Posterior cingulate gyrus (tissue), 11 donors: ENCODE measurements around the gene ARHGAP40.
"Not testable (repeated sequence)": the region's sequence is repeated elsewhere in the genome, so short reads cannot be mapped to it uniquely, and the experiment has no call there.

Experiments
- DNase-seq, 10 donors: peaks; one replicate each; pipeline versions ENCODE4 v3.0.0 to v3.0.0-alpha.2; 2020 to 2021; ENCODE audit warnings: mixed read lengths in 3 of 10
- intact Hi-C: fragments of 100-400 bp; cut with DNase I; formaldehyde crosslinking; loops from one replicate; pipeline ENCODE4 v1.15.1; 2023

The ARHGAP40 gene

DNA sequence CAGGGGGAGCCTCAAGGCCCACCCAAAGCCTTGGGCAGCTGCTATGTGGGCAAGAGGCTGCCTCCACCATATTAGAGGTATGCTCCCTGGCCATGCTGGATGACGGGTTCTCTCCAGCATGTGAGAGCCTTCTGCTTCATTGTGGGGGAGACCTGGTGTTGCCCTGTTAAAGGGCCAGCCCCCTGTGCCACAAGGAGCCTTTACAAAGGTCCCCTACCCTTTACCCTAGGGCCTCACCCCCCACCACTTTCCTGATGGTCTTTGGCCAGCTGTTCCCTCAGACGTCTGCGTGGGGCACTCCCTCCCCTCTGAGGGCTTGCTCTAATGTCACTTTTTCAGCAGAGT is 15.5 kb upstream of the ARHGAP40 start:
- intact Hi-C loops = no loop called here
- no peak for DNase-seq

DNA sequence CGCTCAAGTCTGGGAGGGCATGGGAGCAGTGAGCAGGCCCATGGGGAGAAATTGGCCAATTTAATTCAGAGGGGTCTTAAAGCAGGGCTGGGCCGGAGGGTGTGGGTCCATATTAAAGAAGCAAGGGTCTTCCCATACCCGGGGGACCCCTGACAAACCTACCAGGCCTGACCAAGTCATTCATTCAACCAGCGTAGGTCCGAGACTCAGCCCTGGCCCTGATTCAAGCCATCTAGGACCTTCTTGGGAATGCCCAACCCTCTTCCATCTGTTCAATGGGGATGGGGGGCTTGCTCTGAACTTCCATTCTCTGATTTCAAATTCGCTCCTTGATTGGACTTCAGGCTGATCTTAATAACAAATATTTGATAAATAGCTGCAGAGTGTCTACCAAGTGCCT is 13.3 kb upstream of the ARHGAP40 start:
- DNase-seq = no peak
- intact Hi-C loops = no loop called here

DNA sequence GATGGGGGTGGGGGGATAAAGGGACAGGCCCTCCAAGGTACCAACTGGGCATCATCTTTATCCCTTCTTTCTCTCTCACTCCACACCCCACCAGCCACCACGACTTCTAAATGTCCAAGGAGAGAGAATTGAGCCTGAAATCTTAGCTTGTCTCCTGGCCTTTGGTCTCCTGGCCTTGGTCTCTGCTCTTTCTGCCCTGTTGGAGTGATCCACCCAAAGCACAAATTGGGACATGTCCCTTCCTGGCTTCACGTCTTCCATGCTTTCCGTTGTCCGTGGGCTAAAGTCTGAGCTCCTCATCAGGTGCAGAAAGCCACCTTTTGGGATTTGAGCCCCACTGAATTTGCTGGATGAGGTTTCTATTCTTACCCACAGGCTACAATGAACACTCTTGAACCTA is 12.3 kb upstream of the ARHGAP40 start:
- DNase-seq = no peak
- intact Hi-C loops = no loop called here

DNA sequence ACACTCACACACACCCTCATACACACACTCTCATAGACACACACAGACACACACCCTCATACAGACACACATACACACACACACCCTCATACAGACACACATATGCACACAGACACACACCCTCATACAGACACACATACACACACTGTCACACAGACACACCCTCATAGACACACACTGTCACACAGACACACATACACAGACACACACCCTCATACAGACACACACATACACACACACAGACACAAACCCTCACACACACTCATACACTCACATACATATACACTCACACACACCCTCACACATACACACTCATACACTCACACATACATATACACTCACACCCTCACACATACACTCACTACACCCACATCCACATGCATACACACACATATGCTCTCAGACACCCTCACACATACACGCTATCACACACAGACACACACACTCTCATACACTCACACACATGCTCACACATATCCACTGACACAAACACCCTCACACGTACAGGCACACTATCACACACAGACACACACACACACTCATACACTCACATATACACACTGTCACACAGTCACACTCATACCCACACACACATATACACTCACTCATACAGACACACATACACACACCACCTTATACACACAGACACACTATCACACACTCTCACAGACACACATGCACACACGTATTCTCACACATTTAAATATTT is 11.5 kb upstream of the ARHGAP40 start:
- intact Hi-C loops = no loop called here
- no peak for DNase-seq

DNA sequence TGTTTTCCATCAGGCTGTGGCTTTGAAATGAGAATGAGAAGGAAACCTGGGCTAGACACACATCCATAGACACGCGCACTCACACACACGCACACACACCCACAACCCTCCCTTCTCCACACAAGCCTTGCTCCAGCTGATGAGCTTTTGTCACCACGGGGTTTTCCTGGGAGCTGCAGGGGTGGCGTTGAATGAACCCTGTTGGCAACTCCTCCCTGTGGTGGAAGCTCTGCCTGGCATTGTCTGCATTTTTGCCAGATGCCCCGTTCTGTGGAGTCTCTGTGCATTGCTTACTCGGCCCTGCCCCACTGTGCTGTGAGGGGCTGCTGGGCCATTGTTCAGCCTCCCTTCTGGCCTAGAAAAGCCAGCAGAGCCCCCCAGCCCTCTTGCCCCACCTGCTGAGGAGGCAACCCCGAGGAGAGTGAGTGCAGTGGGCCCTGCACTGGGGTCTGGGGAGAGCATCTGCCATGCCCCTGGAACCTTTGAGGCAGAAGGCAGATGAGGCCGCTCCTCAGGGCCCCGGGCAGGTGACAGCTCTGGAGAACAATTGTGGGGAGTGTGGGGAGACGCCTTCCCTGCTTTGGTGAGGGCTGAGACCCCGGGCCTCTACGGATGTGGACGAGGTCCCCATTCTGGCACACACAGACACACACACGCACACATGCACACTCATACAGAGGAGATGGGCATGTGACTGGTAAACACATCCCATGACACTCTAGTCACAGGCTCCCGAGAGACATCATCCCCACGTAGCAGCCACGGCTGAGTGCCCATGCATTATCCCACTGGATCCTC is 10.7 kb upstream of the ARHGAP40 start:
- intact Hi-C loops = no loop called here
- DNase-seq = no peak

DNA sequence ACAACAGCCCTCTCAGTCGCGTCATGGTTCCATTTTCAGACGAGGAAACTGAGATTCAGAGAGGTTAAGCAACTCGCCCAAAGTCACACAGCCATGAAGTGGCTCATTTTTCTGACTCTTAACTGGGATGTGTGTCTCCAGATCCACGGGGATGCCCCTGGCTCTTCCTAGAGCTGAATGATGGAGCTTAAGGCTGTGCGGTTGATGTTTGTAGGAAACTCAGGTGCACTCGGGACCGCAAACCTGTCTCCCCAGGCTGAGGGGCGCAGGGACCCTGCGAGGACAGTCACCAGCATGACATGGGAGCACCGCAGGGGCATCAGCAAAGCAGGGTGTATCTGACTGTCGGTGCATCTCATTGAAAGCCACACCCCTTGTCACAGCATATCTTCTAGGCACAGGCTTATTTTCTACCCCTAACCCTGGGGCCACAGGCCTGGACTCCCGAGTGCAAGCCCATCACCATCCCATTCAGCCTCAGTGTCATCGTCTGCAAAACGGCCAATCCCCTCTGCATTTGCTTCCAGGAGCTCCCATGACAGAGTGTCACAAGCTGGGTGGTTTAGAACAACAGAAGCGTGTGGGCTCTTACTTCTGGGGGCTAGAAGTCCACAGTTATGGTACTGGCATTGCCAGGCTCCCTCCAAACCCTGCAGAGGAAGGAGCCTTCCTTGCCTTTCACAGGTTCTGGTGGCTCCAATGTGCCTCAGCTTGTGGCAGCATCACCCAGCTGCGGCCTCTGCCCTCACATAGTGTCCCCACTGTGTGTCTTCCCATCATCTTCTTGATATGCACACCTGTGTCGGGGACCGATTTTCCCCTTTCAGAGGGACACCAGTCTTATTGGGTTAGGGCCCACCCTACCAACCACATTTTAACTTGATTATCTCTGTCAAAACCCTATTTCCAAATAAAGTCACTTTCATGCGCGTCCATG is 9.9 kb upstream of the ARHGAP40 start:
- no peak for DNase-seq
- intact Hi-C loops = no loop called here

DNA sequence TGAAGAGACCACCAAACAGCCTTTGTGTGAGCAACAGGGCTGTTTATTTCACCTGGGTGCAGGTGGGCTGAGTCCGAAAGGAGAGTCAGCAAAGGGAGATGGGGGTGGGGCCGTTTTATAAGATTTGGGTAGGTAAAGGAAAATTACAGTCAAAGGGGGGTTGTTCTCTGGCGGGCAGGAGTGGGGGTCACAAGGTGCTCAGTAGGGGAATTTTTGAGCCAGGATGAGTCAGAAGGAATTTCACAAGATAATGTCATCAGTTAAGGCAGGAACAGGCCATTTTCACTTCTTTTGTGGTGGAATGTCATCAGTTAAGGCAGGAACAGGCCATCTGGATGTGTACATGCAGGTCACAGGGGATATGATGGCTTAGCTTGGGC is 9.2 kb upstream of the ARHGAP40 start:
- DNase-seq, intact Hi-C loops: not testable (repeated sequence)

DNA sequence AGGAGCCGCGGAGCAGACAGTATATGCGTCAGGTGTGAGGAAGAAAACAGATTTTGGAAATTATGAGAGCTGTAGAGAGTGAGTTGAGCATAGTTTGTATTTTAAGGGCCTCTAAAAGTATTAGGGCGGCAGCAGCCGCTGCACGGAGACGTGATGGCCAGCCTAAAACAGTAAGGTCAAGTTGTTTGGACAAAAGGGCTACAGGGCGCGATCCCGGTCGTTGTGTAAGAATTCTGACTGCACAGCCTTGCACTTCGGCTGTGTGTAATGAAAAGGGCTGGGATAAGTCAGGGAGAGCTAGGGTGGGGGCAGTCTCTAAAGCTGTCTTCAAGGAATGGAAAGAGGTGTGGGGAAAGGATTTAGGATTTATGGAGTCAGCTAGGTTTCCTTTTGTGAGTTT is 7.3 kb upstream of the ARHGAP40 start:
- intact Hi-C loops, DNase-seq: not testable (repeated sequence)

DNA sequence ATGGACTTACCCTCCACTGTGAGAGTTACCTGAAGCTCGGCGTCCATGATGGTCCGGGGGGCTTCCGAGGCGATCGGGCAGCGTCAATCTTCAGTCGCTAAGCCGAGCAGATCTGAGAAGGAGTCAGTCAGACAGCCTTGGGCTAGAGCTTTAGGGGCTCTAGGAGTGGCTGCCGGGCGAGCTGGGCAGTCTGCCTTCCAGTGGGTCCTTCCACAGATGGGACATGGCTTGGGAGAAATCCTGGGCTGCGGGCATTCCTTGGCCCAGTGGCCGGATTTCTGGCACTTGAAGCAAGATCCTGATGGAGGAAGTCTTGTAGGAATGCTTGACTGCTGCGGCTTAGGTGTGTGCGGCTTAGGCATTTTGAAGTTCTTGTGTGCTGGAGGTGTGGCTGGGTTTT is 5.7 kb upstream of the ARHGAP40 start:
- intact Hi-C loops, DNase-seq: not testable (repeated sequence)

DNA sequence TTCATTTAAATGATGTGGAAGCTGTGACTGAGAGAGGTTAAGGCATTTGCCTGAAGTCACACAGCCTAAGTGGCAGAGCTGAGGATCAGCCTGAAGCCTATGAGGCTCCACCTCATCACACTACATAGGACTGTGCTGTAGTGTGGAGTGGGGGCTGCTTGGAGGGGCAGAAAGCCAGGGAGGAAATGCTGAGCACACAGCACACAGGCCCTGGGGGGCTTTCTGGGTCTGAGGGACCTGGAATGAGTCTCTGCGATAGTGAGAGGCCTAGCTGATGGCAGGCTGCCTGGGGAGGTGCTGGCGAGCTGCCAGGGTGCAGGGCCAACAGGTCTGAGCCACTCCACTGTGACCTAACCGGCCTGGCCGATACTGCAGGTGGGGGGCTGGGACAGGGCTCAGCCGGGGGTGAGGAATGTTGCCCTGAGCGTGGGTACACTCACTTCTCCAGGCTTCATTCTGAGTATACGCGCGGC is 2.2 kb upstream of the ARHGAP40 start:
- DNase-seq = no peak

DNA sequence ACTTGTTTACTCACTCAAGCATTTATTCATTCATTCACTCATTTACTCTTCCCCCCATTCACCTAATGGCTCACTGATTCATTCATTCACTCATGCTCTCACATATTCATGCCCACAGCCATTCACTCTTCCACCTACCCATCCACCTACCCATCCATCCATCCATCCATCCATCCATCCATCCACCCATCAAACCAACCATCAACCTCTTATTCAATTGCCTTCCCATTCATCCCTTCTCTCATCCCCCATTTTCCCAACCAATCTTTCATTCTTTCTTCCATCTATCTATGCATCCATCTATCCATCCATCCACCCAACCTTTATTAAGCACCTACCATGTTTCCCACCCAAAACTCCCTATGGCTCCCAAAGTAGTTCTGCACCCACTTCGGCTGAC is 1.6 kb upstream of the ARHGAP40 start:
- DNase-seq = no peak
- intact Hi-C loops = no loop called here

More for the DNA sequence above, 2.2 kb upstream of the ARHGAP40 start:
- intact Hi-C loops = no loop called here

DNA sequence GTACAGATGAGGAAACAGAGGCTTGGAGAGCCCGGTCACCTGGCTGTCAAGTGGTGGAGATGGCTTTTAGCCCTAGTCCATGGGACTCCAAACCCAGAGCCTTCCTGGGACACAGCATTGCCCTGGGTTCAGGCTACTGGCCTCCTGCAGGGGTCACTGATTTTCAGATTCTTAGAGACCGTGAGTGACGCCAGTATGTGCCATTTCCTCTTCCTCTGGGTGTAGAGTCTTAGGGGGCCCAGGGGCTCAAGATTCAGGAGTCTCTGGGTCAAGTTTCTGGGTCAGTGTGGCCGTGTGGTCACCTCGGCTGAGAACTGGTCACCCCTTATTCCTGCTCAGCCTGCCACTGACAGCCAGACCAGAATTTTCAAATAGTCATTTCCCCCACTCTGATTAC is 574 bp downstream of the ARHGAP40 start:
- DNase-seq = no peak
- intact Hi-C loops = no loop called here

DNA sequence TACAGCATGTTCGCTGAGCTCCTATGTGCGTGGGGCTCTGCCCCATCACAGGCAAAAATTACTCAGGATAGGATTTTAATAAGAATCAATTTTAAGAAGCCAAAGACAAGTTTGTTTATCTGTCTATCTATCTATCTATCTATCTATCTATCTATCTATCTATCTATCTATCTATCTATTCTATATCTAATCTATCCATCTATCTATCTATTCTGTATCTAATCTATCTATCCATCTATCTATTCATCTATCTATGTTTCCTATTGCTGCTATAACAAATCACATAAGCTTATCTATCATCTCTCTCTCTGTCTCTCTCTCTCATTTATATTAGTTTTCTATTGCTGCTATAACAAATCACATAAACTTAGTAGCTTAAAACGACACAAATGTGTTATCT is 1.7 kb downstream of the ARHGAP40 start:
- intact Hi-C loops = no loop called here
- no peak for DNase-seq

DNA sequence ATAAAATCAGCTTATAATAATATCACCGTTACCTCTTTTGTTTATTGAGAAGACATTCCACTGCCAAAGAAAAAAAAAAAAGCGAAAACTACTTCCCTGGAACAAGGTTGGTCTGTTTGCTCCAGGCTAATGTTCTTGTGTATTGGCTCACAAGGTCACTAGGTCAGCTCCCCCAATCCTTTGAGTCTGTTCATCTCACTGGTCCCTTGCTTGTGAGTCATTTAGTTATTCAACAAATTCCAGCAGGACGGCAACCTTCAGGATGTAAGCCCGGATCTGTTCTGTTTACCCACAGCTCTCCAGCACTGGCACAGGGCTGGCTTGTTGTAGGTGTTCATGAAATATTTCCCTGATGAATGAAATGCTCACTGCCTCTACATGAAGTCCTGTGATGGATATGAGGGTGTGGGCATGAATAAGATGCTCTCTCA is 3.3 kb downstream of the ARHGAP40 start:
- no peak for DNase-seq
- intact Hi-C loops = no loop called here

DNA sequence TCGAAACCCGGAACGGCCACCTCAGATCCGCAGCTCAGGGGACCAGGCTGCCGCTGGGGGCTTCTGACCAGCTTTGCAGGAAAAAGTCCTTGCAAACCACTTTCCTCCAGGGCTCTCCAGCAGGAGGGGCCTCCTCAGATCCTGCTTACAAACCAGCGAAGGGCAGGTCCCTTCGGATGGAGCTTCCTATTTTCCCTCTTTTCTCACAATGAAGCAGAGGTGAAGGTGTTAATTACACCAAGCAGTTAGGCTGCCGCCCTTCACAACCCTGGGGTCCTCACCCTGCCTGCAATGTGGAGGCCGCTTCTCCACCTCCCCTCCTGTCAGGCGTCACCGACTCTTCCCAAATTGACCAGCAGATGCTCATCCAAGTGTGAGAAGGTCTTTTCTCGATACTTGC is 5.7 kb downstream of the ARHGAP40 start:
- DNase-seq = no peak
- intact Hi-C loops = no loop called here

DNA sequence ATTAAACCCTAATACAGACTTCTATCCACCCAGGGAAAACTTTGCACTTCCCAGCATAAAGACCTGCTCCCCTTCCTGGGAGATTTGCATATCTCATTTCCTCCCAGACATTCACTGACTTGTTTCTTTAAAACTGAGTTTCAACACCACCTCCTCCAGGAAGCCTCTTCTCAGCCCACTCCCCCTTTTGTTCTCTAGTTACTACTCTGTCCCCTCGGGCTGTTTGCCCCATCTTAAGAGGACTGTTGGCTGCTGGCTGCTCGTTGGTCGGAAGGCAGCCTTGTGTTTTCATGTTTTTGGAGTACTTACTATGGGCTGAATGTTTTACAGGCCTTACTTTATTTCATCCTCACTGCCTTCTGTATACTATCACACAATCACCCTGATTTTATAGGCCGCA is 6.6 kb downstream of the ARHGAP40 start:
- intact Hi-C loops = no loop called here
- no peak for DNase-seq

DNA sequence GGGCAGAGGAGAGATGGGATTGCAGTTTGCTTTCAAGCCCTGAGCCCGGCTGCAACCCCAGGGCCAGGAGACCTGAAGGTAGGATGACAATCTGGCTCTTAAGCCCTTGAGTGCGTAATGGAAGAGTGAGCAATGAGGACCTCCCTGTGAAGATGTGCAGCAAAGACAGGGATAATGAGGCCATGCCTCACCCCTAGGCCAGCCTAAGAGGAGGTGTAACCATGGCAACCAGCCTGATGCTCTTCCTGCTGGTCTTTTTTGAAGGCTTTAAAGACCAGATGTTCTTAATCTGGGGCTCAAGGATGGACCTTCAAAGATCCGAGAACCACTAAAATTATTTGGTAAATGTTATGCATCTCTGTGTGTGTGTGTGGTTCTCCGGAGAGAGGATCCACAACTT is 8.2 kb downstream of the ARHGAP40 start:
- intact Hi-C loops = no loop called here
- no peak for DNase-seq

DNA sequence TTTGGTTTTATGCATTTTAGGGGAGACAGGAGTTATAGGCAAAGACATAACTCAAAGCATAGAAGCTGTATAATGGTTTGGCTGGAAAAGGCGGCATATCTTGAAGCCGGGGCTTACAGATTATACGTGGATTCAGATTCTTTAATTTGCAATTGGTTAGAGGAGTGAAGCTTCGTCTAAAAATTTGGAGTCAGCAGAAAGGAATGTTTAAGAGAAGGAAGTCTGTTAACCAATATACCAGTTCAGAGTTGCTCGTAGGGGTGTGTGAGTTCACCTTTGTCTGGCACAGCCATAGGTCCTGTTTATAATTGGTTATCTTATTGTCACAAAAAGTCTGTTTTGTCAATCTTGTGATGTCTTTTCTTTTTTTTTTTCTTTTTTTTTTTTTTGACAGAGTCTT is 8.9 kb downstream of the ARHGAP40 start:
- intact Hi-C loops = no loop called here
- no peak for DNase-seq

DNA sequence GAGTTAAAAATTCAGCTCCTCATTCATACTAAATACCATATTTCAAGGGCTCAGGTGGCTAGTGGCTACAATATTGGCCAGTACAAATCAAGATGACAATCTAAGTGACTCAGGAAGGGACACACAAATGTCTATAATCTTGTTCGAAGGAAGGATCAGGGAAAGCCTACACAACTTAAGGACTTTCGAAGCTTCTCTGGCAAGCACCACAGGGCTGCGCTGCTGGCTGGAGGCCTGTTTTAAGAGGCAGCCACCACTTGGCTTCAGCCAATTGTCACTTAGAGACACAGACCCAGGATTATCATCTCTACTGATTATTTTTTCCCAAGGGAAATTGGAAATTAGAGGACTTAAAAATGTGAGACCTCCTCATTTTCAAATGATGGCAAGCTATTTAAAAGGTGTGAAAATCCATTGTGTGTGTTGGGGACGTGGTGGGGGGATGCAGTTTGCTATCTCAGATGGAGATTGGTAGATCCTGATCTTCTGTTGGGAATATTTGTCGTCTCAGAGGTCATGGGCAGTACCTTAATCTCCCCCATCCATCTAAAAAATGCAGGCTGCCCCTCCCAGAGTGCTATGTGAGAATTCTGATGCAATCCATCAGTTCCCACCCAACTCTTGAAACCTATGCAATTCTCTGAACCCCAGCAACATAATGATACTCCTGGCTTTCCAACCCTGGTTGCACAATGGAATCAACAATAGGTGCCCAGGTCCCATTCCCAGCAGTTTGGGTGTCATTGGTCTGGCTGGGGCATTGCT is 11.3 kb downstream of the ARHGAP40 start:
- intact Hi-C loops = no loop called here
- DNase-seq = no peak

DNA sequence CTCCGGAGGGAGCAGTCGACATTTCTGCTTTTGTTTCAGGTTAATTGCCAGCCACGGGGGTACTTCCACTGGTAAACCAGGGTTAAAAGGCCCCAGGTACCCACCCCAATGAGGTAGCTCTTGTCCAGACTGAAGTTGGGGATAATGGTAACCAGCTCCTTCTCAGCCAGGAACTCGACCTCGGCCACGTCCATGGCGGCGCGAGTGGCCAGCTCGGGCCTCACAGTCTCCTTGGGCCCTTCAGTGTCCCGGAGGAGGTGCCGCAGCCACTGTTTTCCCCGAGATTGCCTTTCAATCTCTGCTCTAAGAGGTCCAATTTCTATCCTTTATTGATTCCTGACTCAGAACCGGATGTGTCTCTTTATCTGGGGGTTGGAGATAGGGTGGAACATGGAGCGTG is 13.7 kb downstream of the ARHGAP40 start:
- intact Hi-C loops = no loop called here
- DNase-seq = no peak
